OCI-LY3 (cell line): ENCODE measurements around the gene C12orf57.

Source experiments
- CTCF ChIP-seq: fragments of 200-600, 300-600 bp; sonication (generic); IDR thresholded peaks from 2 replicates; pipeline ENCODE4 v1.5.1; 2014; ENCODE audit warnings: antibody characterized with exemption, low read length, low read depth
- EZH2phosphoT487 ChIP-seq: fragments of 200-600 bp; shearing (Covaris generic); IDR thresholded peaks from 2 replicates; pipeline ENCODE4 v1.6.1; 2018; ENCODE audit warnings: antibody characterized with exemption, mixed run types, low read depth

- TF ChIP-seq CTCF (no peak), EZH2phosphoT487 (no peak)
Measured at GRCh38 chr12:6968426-6968825, 24.6 kb downstream of the C12orf57 start.
